Fibroblast of pulmonary artery (primary cell): ENCODE results near the gene ZC3H14.

Experiments
- DNase-seq: peaks from one replicate; pipeline ENCODE4 v3.0.0-alpha.2; 2010; ENCODE audit warnings: low read depth
- H3K4me3 ChIP-seq: replicated peaks from 2 replicates; pipeline ENCODE4 v1.5.1; 2011; ENCODE audit warnings: low read depth, mild to moderate bottlenecking, control low read depth, low read length, moderate library complexity
- CTCF ChIP-seq: IDR thresholded peaks from 2 replicates; pipeline ENCODE4 v1.5.1; 2011; ENCODE audit warnings: mild to moderate bottlenecking, control low read depth, low read length, inconsistent platforms; ENCODE audit errors: missing control alignments

Gene ZC3H14

GRCh38 chr14:88605594-88605993 lies 42.8 kb downstream of the ZC3H14 start:
- no peak overlapping the region for H3K4me3 ChIP-seq
- DNase-seq, result no peak
- no peak for TF ChIP-seq CTCF

- TF ChIP-seq CTCF, result no peak
- DNase-seq, result no peak
- no peak overlapping the region for H3K4me3 ChIP-seq
Measured at GRCh38 chr14:88607829-88608228, 45.0 kb downstream of the ZC3H14 start.

GRCh38 chr14:88611878-88612277 lies 49.0 kb downstream of the ZC3H14 start:
- DNase-seq, result no peak
- TF ChIP-seq CTCF, result no peak
- no peak overlapping the region for H3K4me3 ChIP-seq

GRCh38 chr14:88612981-88613380 lies 50.1 kb downstream of the ZC3H14 start:
- no peak for TF ChIP-seq CTCF
- H3K4me3 ChIP-seq, result no peak overlapping the region
- no peak for DNase-seq

- no peak for TF ChIP-seq CTCF
- DNase-seq, result peak; percentile 44
- no peak overlapping the region for H3K4me3 ChIP-seq
Measured at GRCh38 chr14:88613552-88614010, 50.7 kb downstream of the ZC3H14 start.

GRCh38 chr14:88614218-88614907 lies 51.5 kb downstream of the ZC3H14 start:
- H3K4me3 ChIP-seq, result no peak overlapping the region
- peak; percentile 75 for DNase-seq
- TF ChIP-seq CTCF, result no peak

- TF ChIP-seq CTCF, result no peak
- DNase-seq, result no peak
- H3K4me3 ChIP-seq, result no peak overlapping the region
Measured at GRCh38 chr14:88616697-88617096, 53.9 kb downstream of the ZC3H14 start.
